DMS 273 (cell line): ENCODE results near the gene SMAD5.

Experiments used
- DNase-seq: peaks from one replicate; lab custom pipeline; 2025; ENCODE audit not compliant: unreplicated experiment; lab: John Stamatoyannopoulos, UW

SMAD5 gene

GRCh38 chr5:136132557-136133221, at the start of gene SMAD5:
Gene SMAD5 (plus strand): TSS chr5:136132845. CDS start chr5:136153761, 20,916 bp downstream.
- peak; percentile 98 for DNase-seq

- peak; percentile 44 for DNase-seq
Observed at GRCh38 chr5:136084698-136085097, 47.9 kb upstream of the SMAD5 start.

GRCh38 chr5:136086783-136087566, 45.7 kb upstream of the SMAD5 start:
- DNase-seq: no peak

- no peak for DNase-seq
Observed at GRCh38 chr5:136087961-136088871, 44.4 kb upstream of the SMAD5 start.

DNA sequence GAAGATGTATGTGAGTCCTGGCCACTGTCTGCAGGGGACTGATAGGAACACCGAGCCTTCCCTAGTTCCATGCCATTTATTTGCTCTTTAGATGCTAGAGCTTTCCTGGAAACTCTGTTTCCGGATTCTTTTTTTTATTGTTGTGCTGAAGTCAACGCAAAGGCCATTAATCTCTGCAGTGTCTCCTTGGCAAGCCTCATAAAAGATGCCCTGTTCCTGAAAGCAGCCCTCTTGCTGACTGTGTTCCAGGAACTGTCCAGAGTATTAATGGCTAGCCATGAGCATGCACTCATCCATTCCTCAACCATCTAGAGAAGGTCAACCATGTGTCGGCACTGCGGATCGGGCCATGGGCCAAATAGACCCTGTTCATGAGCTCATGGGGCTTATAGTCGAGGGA, 42.9 kb upstream of the SMAD5 start:
- no peak for DNase-seq

- no peak for DNase-seq
Observed at GRCh38 chr5:136090319-136090718, 42.3 kb upstream of the SMAD5 start.

- DNase-seq: no peak
Observed at GRCh38 chr5:136094189-136094912, 38.3 kb upstream of the SMAD5 start.

DNA sequence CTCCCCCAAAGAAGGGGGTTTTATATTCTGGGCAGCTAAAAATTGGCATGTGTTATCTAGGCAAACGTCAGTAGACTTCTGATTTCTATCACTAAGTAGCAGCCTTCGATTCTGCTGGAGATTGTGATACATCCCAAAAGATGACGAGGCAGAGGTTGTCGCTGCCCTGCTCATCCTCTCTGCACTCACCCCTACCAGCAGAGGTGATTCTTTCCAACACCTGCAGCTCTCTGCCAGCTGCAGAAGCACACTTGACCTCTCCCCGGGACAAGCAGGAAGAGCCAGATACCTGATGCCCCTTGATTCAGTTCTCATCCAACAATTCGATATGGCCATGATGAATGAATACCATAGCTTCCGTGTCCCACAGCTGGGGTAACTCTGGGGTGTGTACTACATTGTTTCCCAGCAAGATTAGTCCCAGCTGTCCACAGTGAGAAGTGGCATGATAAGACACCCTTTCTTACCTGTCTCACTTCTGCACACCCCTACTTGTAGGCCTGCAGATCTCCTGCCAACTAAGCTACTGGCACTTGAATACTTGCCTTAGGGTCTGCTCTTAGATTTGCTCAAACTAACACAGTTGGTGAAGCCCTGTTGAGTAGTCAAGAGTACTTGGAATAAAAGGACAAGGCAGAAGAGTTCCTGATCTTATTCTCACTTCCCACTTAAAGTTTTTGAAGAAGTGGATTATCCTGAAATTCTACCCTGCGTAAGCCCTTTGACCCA, 37.6 kb upstream of the SMAD5 start:
- no peak for DNase-seq

GRCh38 chr5:136098176-136098575, 34.5 kb upstream of the SMAD5 start:
- no peak for DNase-seq

GRCh38 chr5:136099870-136100269, 32.8 kb upstream of the SMAD5 start:
- no peak for DNase-seq

- DNase-seq: no peak
Observed at GRCh38 chr5:136101884-136102283, 30.8 kb upstream of the SMAD5 start.

- no peak for DNase-seq
Observed at GRCh38 chr5:136103118-136103517, 29.5 kb upstream of the SMAD5 start.

- no peak for DNase-seq
Observed at GRCh38 chr5:136104306-136104965, 28.2 kb upstream of the SMAD5 start.

DNA sequence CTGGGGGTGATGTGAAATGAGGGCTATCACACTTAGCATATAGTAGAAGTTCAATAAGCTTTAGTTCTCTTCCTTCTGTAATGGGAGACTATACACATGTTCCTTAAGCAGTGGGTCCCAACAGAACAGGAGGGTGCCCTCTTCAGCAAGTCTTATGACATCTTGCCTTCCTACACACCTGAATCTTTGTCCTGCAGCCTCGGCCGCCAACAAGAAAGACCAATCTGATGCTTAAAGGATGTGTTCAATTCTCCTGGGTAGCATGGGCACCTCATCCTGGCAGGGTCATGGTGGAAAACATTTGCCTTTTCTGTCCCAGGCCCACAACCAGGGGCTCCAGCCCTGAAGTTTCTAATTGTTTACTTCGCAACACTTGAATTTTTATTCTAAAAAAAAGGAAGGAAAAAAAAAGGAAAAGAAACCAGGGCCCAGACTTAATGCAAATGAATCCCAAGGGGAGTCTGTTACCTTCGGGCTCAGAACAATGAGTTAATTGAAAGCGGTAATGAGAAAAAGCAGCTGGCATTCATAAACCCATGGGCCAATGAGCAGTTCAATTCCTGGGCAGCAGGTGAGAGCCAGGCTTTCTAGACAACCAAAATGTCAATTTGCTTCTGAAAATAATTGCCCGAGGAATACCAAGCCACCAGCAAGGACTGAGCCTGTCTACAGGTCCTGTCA, 26.2 kb upstream of the SMAD5 start:
- no peak for DNase-seq

GRCh38 chr5:136108180-136108611, 24.4 kb upstream of the SMAD5 start:
- peak; percentile 47 for DNase-seq

GRCh38 chr5:136108766-136109165, 23.9 kb upstream of the SMAD5 start:
- DNase-seq: no peak

DNA sequence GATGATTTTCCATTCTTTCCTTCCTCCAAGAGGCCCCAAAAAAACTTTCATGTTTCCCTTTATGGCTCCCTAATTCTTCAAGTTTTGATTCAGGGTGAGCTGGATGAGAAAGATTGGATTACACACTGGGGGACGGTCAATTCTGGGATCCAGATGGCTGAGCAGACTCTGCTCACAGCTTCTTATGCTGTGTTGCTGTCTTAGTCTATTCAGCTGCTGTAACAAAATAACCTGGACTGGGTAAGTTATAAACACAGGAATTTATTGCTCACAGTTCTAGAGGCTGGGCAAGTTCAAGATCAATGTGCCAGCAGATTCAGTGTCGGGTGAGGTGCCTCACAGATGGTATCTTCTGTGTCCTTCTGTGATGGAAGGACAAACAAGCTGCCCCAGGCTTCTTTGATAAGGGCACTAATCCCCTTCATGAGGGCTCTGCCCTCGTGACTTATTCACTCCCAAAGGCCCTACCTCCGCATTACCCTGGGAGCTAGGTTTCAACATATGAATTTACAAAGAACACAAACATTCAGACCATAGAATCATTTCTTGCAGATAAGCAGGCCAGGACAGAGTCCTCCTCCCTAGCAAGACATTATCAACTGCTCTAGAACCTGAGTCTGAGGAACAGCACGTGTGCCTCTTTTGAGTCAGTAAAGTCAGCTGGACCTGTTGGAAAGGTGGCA, 23.1 kb upstream of the SMAD5 start:
- DNase-seq: peak; percentile 28

DNA sequence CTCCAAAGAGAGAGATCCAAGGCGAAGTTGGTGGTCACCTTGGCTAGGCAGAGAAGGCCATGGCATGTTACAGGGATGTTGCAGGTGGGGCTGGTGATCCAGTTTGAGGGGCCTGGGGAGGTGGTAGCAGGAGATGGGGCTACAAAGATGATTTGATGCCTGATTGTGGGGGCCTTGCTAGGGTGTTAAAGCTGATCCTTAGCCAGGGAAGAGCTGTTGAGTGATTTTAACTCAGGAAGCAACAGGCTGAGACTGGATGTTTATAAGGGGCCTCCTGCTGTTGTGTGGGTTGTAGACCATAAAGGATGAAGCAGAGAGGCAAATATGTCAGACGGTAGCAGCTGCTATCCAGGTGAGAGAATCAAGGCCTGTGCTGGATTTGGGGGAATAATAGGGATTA, 19.0 kb upstream of the SMAD5 start:
- no peak for DNase-seq
